GM21737 (cell line): Measurements from ENCODE around the gene ZACN.

Experiments used
- ATAC-seq: cut with Tn5 transposase; IDR thresholded peaks from one replicate; pipeline ENCODE4 v1.9.1; 2021; ENCODE audit warnings: mild to moderate bottlenecking, moderate library complexity; ENCODE audit not compliant: unreplicated experiment

Gene ZACN

GRCh38 chr17:76080768-76081287 is 1.8 kb downstream of the ZACN start:
- no peak for ATAC-seq

GRCh38 chr17:76081295-76082210 is 2.6 kb downstream of the ZACN start:
- no peak for ATAC-seq

- no peak for ATAC-seq
Observed at GRCh38 chr17:76082326-76083251, 3.6 kb downstream of the ZACN start.

GRCh38 chr17:76083536-76084182 is 4.7 kb downstream of the ZACN start:
- ATAC-seq = no peak

- no peak for ATAC-seq
Observed at GRCh38 chr17:76085066-76085730, 6.2 kb downstream of the ZACN start.

- ATAC-seq = no peak
Observed at GRCh38 chr17:76085731-76086366, 6.9 kb downstream of the ZACN start.

GRCh38 chr17:76086384-76086783 is 7.4 kb downstream of the ZACN start:
- no peak for ATAC-seq

- ATAC-seq = no peak
Observed at GRCh38 chr17:76087531-76087930, 8.5 kb downstream of the ZACN start.

- ATAC-seq = no peak
Observed at GRCh38 chr17:76088041-76088867, 9.3 kb downstream of the ZACN start.

- ATAC-seq = no peak
Observed at GRCh38 chr17:76088868-76089576, 10.0 kb downstream of the ZACN start.

GRCh38 chr17:76089680-76090516 is 10.9 kb downstream of the ZACN start:
- ATAC-seq = no peak

- ATAC-seq = no peak
Observed at GRCh38 chr17:76090517-76091129, 11.6 kb downstream of the ZACN start.

GRCh38 chr17:76091526-76092286 is 12.7 kb downstream of the ZACN start:
- ATAC-seq = no peak

- no peak for ATAC-seq
Observed at GRCh38 chr17:76092526-76093413, 13.8 kb downstream of the ZACN start.

GRCh38 chr17:76094046-76094445 is 15.1 kb downstream of the ZACN start:
- ATAC-seq = no peak
